HG03558 (cell line): ENCODE results near the gene LORICRIN.

Experiments used
- ATAC-seq: cut with Tn5 transposase; IDR thresholded peaks from one replicate; pipeline ENCODE4 v1.9.1; 2021; ENCODE audit warnings: moderate number of reproducible peaks; ENCODE audit not compliant: unreplicated experiment; ENCODE audit errors: extremely low read depth

The LORICRIN gene

GRCh38 chr1:153248176-153248879, 11.2 kb upstream of the LORICRIN start:
- no peak for ATAC-seq

GRCh38 chr1:153250166-153250565, 9.3 kb upstream of the LORICRIN start:
- ATAC-seq, result no peak

GRCh38 chr1:153251087-153251486, 8.4 kb upstream of the LORICRIN start:
- no peak for ATAC-seq

GRCh38 chr1:153251562-153251961, 7.9 kb upstream of the LORICRIN start:
- no peak for ATAC-seq

GRCh38 chr1:153251988-153252387, 7.5 kb upstream of the LORICRIN start:
- ATAC-seq, result no peak

- ATAC-seq, result no peak
Measured at GRCh38 chr1:153253076-153253475, 6.4 kb upstream of the LORICRIN start.

- ATAC-seq, result no peak
Measured at GRCh38 chr1:153253693-153254092, 5.8 kb upstream of the LORICRIN start.

- ATAC-seq, result no peak
Measured at GRCh38 chr1:153260585-153261280, 1.2 kb downstream of the LORICRIN start.

- ATAC-seq, result no peak
Measured at GRCh38 chr1:153261281-153262069, 2.0 kb downstream of the LORICRIN start.

GRCh38 chr1:153262070-153262366, 2.5 kb downstream of the LORICRIN start:
- no peak for ATAC-seq

GRCh38 chr1:153262462-153263157, 3.1 kb downstream of the LORICRIN start:
- no peak for ATAC-seq

GRCh38 chr1:153265457-153265856, 6.0 kb downstream of the LORICRIN start:
- ATAC-seq, result no peak

GRCh38 chr1:153271711-153272110, 12.2 kb downstream of the LORICRIN start:
- no peak for ATAC-seq

GRCh38 chr1:153272186-153272585, 12.7 kb downstream of the LORICRIN start:
- ATAC-seq, result no peak

GRCh38 chr1:153277852-153278251, 18.4 kb downstream of the LORICRIN start:
- ATAC-seq, result no peak

- ATAC-seq, result no peak
Measured at GRCh38 chr1:153288634-153289275, 29.3 kb downstream of the LORICRIN start.

GRCh38 chr1:153291514-153291913, 32.0 kb downstream of the LORICRIN start:
- ATAC-seq, result no peak

GRCh38 chr1:153292185-153292584, 32.7 kb downstream of the LORICRIN start:
- ATAC-seq, result no peak

- no peak for ATAC-seq
Measured at GRCh38 chr1:153292740-153293479, 33.4 kb downstream of the LORICRIN start.

GRCh38 chr1:153293480-153293775, 33.9 kb downstream of the LORICRIN start:
- ATAC-seq, result no peak
